Stromal cell of bone marrow (primary cell): ENCODE data around the gene SLC4A2.
"Not testable (repeated sequence)": the region's sequence is repeated elsewhere in the genome, so short reads cannot be mapped to it uniquely, and the experiment has no call there.

Experiments used
- DNase-seq: peaks from one replicate; pipeline ENCODE4 v3.0.0-alpha.2; 2012; ENCODE audit warnings: low read depth

SLC4A2 gene

DNA sequence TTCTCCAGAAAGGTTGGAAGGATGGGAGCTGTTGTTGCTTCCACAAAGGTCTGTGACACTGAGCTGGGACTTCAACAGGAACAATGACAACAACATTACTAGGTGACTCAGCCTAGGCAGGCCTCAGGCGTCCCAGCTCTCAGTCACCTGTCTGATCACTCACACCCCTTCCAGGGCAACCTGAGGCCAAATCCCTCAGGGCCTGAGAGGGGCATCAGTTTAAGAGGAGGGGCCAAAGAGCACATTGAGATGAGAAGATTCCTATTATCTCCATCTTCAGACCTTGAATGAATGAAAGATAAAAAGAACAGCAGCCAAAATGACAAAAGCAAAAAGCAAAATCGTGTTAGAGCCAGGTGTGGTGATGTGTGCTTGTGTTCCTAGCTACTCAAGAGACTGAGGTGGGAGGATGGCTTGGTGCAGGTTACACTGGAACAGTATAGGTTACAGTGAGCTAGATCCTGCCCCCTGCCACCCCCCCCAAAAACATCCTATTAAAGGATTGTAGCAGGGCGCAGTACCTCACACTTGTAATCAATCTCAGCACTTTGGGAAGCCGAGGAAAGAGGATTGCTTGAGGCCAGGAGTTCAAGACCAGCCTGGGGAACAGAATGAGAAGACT is 34.8 kb upstream of the SLC4A2 start, which contains the start of gene ATG9B:
Gene ATG9B (minus strand): TSS at position 60 of the 622 bp plus-strand sequence. CDS start 71 bp downstream, outside the sequence.
- no peak for DNase-seq

DNA sequence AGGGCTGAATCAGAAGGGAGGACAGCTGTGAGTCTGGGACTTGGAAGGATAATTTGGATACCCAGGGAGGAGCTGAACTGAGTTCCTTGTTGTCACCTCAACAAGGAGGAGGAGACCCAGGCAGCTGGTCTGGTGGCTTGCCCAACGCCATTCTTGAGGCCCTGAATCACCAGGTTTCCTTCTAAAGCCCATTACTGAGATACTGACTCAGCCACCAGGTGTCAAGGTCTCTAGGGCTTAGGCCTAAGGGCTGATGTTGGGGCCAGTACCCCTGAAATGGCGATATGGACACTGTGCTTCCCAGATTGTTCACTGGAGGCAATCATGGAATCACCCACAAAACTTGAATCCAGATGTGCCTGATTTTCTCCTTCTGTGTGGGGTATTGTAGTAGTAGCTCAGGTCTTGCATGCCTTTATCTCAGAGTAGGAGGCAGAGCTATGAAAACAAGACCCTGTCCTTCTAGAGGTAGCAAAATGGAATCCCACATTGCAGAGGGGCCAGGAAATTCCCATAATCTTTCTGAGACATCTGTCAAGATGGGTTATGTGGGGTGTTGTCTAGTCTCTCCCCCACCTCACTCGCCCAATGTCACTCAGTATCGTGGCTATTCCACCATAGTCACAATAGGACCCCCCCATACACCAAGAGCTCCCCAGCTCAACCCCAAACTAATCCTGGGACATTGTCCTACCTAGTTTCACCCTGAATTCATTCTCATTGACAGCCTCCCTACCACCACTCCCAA is 33.3 kb upstream of the SLC4A2 start:
- no peak for DNase-seq

DNA sequence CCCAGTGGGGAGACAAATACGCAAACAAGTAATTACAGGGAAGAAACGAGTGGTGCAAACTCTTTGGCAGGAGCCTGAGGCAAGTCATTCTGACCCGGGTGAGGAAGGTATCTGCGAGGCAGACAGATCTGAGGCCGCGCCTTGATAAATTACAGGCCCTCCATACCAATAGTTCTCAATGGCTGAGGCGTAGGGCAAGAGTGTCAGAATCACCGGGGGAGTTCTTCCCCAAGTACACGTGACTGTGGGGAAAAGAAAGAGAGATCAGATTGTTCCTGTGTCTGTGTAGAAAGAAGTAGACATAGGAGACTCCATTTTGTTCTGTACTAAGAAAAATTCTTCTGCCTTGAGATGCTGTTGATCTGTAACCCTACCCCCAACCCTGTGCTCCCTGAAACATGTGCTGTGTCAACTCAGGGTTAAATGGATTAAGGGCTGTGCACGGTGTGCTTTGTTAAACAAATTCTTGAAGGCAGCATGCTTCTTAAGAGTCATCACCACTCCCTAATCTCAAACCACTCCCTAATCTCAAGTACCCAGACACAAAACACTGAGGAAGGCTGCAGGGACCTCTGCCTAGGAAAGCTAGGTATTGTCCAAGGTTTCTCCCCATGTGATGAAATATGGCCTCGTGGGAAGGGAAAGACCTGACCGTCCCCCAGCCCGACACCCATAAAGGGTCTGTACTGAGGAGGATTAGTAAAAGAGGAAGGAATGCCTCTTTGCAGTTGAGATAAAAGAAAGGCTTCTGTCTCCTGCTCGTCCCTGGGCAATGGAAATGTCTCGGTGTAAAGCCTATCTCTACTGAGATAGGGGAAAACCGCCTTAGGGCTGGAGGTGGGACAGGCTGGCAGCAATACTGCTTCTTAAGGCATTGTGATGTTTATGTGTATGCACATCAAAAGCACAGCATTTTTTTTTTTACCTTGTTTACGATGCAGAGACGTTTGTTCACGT is 32.3 kb upstream of the SLC4A2 start:
- not testable (repeated sequence) for DNase-seq

DNA sequence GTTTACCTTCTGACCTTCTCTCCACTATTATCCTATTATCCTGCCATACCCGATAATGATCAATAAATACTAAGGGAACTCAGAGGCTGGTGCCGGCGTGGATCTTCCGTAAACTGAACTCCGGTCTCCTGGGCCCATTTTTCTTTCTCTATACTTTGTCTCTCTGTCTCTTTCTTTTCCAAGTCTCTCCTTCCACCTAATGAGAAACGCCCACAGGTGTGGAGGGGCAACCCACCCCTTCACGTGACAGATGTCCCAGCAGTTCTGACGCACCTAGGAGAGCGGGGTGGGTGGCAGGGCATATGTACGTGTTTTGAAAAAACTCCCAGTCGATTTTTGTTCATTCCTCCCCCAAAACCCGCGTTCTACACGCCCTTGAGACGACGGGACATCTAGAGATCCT is 31.7 kb upstream of the SLC4A2 start:
- DNase-seq, result not testable (repeated sequence)

DNA sequence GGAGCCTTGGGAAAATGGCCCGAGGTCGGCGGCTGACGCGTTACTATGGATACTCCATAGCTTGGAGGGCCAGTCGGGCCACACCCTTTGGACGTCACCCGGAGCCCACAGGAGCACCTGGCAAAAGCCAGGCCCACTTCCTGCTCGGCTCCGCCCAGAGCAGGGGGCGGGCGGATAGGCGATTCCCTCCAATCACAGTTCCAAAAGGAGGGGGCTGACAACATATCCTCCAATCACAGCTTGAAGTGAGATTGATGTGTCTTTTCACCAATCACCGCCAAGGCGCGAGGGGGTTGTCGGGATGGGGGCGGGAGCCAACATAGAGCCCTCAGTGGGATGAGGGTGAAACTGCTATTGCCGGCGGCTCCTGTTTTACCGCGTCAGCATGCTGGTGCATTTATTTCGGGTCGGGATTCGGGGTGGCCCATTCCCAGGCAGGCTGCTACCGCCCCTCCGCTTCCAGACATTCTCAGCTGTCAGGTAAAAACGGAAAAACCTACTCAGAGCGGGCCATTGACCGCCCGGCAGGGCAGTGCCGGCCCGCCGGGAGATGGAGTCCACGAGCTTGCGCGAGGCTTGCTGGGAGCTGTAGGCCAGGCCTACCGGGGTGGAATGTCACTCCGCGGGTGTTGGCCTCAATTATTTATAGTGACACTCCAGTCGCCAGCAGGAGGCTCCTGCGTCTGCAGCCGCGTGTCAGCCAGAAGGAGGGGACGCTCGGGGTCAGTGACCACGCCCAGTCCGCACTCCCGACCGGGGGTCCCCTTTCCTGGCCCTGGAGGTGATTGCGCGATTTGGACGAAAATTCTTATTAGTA is 31.1 kb upstream of the SLC4A2 start, which contains the start of gene ABCB8:
Gene ABCB8 (plus strand): TSS at position 320 of the 817 bp plus-strand sequence. CDS start 66 bp downstream, at position 386.
- peak; percentile 98 for DNase-seq

DNA sequence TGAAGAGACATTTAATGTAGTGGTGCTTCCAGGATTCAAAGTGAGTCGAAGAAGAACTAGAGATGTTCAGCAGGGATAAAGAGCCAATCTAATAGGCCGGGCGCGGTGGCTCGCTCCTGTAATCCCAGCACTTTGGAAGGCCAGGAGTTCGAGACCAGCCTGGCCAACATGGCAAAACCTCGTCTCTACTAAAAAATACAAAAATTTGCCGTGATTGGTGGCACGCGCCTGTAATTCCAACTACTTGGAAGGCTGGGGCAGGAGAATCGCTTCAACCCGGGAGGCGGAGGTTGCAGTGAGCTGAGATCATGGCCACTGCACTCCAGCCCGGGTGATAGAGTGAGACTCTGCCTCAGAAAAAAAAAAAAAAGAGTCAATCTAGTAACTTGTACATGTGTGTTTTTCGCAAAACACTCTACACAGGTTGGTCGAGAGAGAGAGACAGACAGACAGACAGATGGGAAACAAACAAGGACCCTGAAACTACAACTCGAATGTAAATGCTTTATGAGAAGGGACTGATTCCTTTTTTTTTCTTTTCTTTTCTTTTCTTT is 30.4 kb upstream of the SLC4A2 start:
- no peak for DNase-seq

DNA sequence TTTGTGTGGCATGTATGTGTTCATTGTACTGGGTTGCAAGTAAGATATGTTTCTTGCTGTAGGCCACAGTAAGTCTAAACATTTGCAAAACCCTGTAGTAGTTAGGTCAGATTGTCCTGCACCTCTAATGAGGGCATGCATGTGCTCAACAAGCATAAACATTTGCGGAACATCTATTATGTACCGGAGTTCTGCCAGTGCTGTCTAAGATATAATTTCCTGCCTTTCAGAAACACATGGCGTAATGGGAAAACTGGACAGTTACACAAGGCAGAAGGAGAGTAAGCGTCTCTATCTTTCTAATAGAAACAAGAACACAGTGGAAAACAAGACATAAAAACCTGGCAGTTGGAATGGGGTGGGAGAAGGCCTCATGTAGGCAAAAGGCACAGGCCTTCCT is 28.4 kb upstream of the SLC4A2 start:
- no peak for DNase-seq

DNA sequence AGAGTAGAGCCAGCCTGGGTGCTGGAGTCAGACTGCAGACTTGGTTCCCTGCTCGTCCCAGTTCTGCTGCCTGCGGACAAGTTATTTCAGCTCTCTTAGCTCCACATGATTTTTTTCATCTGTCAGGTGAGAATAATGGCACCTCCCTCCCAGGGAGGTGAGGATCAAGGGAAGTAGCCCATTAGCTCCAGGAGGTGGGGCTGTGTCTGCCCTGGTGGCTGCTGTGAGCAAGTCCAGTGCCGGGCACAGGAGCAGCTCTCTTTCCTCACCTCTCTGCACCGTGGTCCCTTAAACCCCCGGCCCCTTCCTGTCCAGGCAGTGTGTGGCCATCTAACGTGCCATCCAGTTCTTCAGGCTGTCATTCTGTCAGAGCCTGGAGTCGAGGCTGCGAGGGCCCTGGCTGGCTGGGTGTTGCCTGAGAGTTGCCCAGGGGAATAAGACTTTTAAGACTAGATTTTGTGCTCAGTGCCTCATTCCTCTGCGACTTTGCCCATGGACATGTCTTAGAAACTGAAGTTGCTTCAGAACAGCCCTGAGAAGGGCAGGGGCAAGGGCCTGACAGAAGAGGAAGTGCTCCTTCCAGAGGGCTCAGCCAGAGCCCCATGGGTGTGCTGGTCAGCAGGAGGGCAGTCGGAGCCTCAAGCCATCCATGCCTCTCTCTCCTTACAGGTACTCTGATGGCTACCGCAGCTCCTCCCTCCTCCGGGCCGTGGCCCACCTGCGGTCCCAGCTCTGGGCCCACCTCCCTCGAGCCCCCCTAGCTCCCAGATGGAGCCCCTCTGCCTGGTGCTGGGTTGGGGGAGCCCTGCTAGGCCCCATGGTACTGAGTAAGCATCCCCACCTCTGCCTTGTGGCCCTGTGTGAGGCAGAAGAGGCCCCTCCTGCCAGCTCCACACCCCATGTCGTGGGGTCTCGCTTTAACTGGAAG is 26.2 kb upstream of the SLC4A2 start:
- DNase-seq, result no peak

DNA sequence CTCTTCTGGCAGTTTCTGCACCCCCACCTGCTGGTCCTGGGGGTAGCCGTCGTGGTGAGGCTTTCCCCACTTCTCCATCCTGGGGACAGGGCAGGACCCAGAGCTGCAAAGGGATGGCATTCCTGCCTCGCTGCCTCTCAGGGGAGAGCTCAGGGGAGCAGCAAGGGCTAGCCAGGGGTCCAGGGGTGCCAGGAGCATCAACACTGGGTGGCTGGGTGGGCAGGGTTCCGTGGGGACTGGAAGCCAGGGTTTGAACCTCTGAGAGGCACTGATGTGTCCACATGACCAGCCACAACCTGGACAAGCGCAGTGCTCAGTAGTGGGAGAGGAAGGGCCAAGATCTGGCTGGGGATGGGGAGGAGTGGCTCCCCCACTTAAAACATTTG is 25.5 kb upstream of the SLC4A2 start:
- no peak for DNase-seq

DNA sequence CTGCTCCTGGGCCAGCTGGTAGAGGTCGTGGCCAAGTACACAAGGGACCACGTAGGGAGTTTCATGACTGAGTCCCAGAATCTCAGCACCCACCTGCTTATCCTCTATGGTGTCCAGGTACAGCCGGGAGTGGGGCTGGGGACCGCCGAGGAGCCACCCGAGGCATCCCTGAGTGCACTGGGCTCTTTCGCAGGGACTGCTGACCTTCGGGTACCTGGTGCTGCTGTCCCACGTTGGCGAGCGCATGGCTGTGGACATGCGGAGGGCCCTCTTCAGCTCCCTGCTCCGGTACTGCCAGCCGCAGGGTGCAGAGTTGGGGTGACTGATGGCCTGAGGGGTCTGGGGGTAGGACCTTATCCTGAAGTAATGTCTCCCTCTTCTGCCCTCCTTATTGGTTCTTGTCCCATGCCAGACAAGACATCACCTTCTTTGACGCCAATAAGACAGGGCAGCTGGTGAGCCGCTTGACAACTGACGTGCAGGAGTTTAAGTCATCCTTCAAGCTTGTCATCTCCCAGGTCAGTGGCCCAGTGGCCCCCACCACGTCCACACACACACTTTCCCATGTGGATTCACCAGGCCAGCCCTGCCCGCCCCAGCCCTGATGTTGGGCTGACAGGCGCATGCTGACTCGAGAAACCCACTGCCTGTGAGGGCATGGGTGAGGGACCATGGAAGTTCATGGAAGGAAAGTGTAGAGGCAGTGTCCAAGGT is 24.9 kb upstream of the SLC4A2 start:
- DNase-seq, result no peak

DNA sequence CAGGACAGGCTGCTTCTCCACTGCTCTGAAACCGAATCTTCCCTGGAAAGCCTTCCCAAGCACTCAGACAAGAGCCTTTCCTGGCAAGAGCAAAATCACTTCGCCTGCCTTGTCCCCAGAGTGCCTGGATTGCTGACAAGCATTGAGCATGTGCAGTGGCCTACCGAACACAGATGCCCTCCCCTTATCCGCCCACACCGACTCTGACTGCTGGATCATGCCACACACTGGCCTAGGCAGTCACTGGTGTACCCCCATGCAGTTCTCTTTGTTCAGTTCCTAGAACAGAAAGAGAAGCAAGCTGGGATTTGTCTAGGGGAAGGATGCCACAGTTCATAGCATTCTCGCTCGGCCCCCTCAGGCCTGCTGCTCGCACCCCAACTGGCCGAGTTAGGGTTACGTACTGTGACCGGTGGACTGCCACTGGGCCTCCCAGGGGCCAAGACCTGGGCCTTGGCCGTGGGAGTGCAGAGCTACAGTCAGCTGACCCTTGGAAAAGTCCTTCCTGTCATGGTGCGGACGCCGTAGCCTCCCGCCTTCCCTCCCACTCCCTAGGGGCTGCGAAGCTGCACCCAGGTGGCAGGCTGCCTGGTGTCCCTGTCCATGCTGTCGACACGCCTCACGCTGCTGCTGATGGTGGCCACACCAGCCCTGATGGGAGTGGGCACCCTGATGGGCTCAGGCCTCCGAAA is 24.2 kb upstream of the SLC4A2 start:
- DNase-seq, result no peak

DNA sequence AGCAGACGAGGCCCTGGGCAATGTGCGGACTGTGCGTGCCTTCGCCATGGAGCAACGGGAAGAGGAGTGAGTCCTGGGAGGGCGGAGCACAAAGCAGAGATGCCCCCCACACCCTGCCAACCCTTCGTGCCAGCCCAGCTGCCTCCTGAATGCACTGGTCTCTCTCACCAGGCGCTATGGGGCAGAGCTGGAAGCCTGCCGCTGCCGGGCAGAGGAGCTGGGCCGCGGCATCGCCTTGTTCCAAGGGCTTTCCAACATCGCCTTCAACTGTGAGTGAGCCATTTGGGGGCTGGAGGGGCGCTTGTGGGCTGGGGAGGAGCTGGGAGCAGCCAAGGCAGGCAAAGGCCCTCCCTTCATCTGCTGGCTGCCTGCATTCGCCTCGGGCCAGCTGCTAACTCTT is 23.5 kb upstream of the SLC4A2 start:
- DNase-seq, result no peak

DNA sequence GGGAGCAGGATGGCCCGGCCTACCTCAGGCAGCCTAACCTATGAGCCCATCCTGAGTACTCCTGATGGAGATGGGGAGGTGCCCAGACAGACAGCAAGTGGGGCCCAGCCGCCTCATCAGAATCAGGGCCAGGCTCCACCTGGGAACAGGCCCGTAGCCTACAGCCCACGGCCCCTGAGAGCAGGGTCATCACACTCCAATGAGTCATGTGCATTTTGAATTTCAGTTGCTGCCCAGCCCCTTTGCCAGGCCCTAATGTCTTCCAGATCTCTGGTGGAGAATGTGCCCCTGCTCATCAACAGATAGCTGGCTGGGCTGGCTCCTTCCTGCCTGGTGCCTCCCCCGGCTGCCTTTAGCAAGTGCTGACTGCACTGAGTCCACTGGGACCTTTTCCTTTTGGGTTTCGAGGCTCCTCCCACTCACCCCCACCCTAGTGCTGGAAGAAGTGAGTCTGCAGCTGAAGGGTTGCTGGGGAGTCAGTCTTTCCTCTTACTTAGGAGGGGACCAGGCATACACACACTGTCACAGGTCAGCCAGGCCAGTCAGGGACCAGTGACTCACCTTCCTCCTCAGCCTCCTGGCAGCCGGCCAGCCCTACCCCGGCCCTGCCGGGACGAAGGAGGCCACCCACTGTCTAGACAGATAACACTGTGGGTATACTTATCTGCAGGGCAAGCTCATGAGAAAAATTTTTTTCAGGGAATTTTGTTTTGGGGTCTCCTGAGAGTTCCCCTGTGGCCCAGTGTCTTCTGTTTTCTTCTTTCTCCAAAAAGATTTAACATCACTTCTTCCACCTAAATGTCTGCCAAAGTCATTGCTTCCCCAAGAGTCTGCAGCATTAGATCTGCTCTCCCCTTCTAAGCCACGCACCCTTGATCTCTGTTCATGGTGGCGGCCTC is 20.2 kb upstream of the SLC4A2 start:
- DNase-seq, result peak; percentile 94

DNA sequence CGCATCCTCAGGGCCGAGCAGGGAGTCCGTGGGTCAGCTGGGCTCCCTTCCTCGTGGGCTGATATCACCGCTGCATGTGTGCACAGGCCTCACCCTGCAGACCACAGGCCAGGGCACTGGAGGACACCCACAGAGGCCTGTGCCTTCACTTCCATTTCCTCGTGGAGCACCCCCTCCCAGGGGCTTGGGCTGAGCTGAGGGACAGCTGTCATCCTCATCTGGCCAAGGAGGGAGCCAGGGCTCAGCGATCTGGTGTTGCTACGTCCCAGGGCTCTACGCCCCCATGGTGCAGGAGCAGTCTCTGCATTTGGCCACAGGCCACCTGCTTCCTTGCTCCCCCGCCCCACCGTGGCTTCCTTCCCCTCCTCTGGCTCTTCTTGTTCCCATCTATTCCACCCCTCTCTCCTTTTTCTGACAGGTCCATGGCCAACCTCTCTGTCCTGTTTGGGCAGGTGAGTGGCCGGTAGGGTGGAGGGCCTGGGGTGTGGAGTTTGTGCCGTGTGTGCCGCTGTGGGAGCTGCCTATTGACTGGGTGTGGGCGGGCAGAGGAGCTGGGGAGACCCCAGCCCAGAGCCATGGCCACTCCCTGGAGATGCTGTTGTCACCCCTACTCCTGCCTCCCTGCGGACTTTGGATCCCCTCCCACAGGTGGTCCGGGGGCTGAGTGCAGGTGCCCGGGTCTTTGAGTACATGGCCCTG is 19.4 kb upstream of the SLC4A2 start:
- no peak for DNase-seq

DNA sequence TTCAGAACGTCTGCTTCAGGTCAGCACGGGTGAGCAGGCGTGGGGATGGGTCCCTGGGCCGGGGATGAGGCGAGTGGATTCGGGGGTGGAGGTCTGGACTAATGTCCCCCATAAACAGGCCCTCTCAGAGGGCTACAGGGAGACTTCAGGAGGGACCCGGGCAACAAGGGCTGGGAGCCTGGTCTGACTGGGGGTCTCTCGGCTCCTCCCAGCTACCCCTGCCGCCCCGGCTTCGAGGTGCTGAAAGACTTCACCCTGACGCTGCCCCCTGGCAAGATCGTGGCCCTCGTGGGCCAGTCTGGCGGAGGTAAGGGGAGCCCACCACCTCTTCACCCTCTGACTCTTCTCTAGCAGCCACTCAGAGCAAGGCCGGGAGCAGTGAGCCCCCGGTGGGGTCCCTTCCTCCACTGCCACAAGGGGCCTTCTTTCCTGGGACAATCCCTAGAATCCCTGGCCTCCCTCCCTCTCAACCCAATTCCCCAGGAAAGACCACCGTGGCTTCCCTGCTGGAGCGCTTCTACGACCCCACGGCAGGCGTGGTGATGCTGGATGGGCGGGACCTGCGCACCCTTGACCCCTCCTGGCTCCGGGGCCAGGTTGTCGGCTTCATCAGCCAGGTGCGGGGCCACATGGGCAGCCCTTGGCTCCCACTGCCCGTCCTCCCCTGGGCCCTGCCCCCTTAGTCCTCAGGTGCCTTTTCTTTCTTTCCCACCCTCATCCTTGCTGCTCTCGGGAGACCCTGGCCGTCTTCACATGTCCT is 18.6 kb upstream of the SLC4A2 start:
- no peak for DNase-seq

DNA sequence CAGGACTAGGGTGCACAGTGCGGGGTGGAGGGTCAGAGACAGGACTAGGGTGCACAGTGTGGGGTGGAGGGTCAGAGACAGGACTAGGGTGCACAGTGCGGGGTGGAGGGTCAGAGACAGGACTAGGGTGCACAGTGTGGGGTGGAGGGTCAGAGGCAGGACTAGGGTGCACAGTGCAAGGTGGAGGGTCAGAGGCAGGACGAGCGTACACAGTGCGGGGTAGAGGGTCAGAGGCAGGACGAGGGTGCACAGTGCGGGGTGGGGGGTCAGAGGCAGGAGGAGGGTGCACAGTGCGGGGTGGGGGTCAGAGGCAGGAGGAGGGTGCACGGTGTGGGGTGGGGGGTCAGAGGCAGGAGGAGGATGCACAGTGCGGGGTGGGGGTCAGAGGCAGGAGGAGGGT is 15.9 kb upstream of the SLC4A2 start:
- DNase-seq, result not testable (repeated sequence)
